ENCODE data around the gene MBD5.

DNA sequence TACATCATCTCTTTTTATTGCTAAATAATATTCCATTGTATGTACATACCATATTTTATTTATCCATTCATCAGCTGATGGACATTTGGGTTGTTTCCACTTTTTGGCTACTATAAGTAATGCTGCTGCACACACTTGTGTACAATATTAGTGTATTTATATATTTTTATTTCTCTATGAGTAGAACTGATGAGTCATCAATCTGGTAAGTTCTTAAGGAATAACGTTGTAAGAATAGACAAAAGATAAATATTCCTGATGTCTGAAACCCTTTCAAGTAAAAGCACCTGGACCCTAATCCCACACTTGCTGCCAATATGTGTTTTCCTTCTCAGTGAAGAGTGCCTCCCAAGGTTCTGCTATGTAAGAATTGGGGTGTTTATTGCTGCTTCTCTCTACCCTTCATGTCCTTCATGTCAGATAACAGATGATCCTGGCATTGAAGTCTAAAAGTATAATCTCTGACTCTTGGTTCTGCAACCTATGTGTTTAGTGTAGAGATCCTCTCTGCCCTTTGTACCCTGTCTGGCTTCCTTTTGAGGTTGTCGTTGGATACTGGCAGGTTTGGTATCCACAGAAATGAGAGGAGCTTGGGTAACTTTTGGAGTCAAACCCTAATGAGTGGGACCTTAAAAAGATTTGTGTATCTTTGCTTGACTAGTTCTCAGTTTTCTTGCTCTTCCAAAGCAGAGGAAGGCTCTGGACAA, 330.7 kb downstream of the MBD5 start:
- TF ChIP-seq, protein P1, sequence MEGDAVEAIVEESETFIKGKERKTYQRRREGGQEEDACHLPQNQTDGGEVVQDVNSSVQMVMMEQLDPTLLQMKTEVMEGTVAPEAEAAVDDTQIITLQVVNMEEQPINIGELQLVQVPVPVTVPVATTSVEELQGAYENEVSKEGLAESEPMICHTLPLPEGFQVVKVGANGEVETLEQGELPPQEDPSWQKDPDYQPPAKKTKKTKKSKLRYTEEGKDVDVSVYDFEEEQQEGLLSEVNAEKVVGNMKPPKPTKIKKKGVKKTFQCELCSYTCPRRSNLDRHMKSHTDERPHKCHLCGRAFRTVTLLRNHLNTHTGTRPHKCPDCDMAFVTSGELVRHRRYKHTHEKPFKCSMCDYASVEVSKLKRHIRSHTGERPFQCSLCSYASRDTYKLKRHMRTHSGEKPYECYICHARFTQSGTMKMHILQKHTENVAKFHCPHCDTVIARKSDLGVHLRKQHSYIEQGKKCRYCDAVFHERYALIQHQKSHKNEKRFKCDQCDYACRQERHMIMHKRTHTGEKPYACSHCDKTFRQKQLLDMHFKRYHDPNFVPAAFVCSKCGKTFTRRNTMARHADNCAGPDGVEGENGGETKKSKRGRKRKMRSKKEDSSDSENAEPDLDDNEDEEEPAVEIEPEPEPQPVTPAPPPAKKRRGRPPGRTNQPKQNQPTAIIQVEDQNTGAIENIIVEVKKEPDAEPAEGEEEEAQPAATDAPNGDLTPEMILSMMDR (conservative IDR thresholded peaks at IDR 0.05; ENCODE audit: low read depth, low read length) = no peak
- TF ChIP-seq EZH2phosphoT487 (IDR thresholded peaks at IDR 0.05; ENCODE audit: borderline replicate concordance, low read length) = no peak
- no peak for TF ChIP-seq EZH2 (IDR thresholded peaks at IDR 0.05; ENCODE audit: low read length, unreplicated experiment)
